Transverse colon (tissue), 4 donors: ENCODE measurements around the gene LNX2. TPM values are rescaled to one million over a fixed set of nuclear protein-coding genes. Genes with fewer than 3 reads are reported as not detected.

ENCODE experiments used
- DNase-seq: peaks from one replicate; pipeline ENCODE4 v3.0.0-alpha.2; 2019
- H3K27ac ChIP-seq, 4 donors: fragments of 200-600 bp; sonication (generic); 2 replicates each; pipeline ENCODE4 v1.5.1; 2016 to 2018; ENCODE audit warnings: inconsistent platforms in 4 of 4
- H3K27me3 ChIP-seq: fragments of 200-600 bp; sonication (generic); 2 replicates; pipeline ENCODE4 v1.5.1; 2017; ENCODE audit warnings: inconsistent platforms
- H3K36me3 ChIP-seq, 4 donors: fragments of 200-600 bp; sonication (generic); 2 replicates each; pipeline ENCODE4 v1.5.1; 2017 to 2019; ENCODE audit warnings: inconsistent platforms in 4 of 4
- H3K4me1 ChIP-seq, 4 donors: fragments of 200-600 bp; sonication (generic); 2 replicates each; pipeline ENCODE4 v1.5.1; 2017 to 2020; ENCODE audit warnings: inconsistent platforms in 4 of 4
- H3K4me3 ChIP-seq, 4 donors: fragments of 200-600 bp; sonication (generic); 1 replicate in 1 of 4; 2 replicates in 3 of 4; pipeline versions ENCODE4 v1.5.1 to v1.6.1; 2017 to 2019; ENCODE audit warnings: inconsistent platforms in 4 of 4
- H3K9me3 ChIP-seq, 2 donors: fragments of 200-600 bp; sonication (generic); 2 replicates each; pipeline ENCODE4 v1.5.1; 2017 to 2019; ENCODE audit warnings: inconsistent platforms in 2 of 2
- EP300 ChIP-seq: sonication (generic); formaldehyde crosslinking; IDR thresholded peaks from one replicate; pipeline ENCODE4 v1.6.1; 2017; ENCODE audit warnings: antibody characterized with exemption, low read depth
- POLR2A ChIP-seq: fragments of 450-650 bp; IDR thresholded peaks from one replicate; pipeline ENCODE4 v1.6.1; 2016; ENCODE audit warnings: antibody characterized with exemption, mild to moderate bottlenecking, moderate library complexity
- POLR2AphosphoS5 ChIP-seq, 3 donors: sonication (generic); formaldehyde crosslinking; IDR thresholded peaks; one replicate each; pipeline ENCODE4 v1.6.1; 2016; ENCODE audit warnings: antibody characterized with exemption in 3 of 3
- WGBS, 2 donors: methylation state at CpG; one replicate each; pipeline ENCODE4 v1.1.5; 2018; ENCODE audit warnings: low coverage in 1 of 2; 5-methylcytosine and 5-hydroxymethylcytosine counted together
- in situ Hi-C, 4 donors: fragments of 200-750 bp; cut with MboI; loops; one replicate each; pipeline versions ENCODE4 v1.15.0 to v1.15.1; 2017; ENCODE audit warnings: low sequenced_read_pairs in 3 of 4, low pct_ligation_motif_present in 1 of 4, low pct_unique_long_range_greater_than_20kb in 1 of 4
- intact Hi-C: fragments of 100-400 bp; cut with DNase I; formaldehyde crosslinking; loops from one replicate; pipeline ENCODE4 v1.15.1; 2023; ENCODE audit warnings: low total_unique reads
- total RNA-seq, 4 donors: library from RNA; depleted of rRNA; stranded (reverse); fragments of >200 nt; gene quantifications; one replicate each; pipeline ENCODE4 v1.1.0, GENCODE V29; 2016
- TF ChIP-seq, protein P1 (sequence below), 5 experiments: fragments of 200-600 bp in 3 of 5; fragments of 450-650 bp in 2 of 5; sonication (generic) in 3 of 5; IDR thresholded peaks; 1 replicate in 2 of 5; 2 replicates in 3 of 5; pipeline ENCODE4 v1.5.1; 2016 to 2017; ENCODE audit warnings: antibody characterized with exemption in 5 of 5, inconsistent platforms in 3 of 5, mild to moderate bottlenecking in 2 of 5, moderate library complexity in 1 of 5

LNX2 gene
- total RNA-seq, 4 donors from 2014 or later, result 1.8 to 29.6 (median 18.9) TPM

GRCh38 chr13:27504868-27505194, 115.5 kb downstream of the LNX2 start:
- Histone ChIP-seq H3K27me3 (no peaks in the 10 kb centered on the region), H3K4me1 (no peaks in the 10 kb centered on the region), H3K9me3 (no peaks in the 10 kb centered on the region), H3K36me3 (no peaks in the 10 kb centered on the region), H3K4me3 (no peak overlapping the region), H3K27ac (no peak overlapping the region)
- intact Hi-C loops, result loop anchor here (2.0 kb wide), 1 partner anchor 40 kb away; no protein-coding TSS in a partner anchor
- WGBS, 2 donors, result 88 to 96% methylated on average over 5 of the region's 5 CpGs
- no peak for TF ChIP-seq POLR2AphosphoS5 (IDR thresholded peaks at IDR 0.05)
- TF ChIP-seq, protein P1, sequence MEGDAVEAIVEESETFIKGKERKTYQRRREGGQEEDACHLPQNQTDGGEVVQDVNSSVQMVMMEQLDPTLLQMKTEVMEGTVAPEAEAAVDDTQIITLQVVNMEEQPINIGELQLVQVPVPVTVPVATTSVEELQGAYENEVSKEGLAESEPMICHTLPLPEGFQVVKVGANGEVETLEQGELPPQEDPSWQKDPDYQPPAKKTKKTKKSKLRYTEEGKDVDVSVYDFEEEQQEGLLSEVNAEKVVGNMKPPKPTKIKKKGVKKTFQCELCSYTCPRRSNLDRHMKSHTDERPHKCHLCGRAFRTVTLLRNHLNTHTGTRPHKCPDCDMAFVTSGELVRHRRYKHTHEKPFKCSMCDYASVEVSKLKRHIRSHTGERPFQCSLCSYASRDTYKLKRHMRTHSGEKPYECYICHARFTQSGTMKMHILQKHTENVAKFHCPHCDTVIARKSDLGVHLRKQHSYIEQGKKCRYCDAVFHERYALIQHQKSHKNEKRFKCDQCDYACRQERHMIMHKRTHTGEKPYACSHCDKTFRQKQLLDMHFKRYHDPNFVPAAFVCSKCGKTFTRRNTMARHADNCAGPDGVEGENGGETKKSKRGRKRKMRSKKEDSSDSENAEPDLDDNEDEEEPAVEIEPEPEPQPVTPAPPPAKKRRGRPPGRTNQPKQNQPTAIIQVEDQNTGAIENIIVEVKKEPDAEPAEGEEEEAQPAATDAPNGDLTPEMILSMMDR (IDR thresholded peaks at IDR 0.05), result no peak
- TF ChIP-seq POLR2A, result no peak
- no peak for TF ChIP-seq EP300
- no peak for DNase-seq
- in situ Hi-C loops, result loop anchor here in 1 of 4 donors (25.0 kb wide), 1 partner anchor 307 kb away; no protein-coding TSS in a partner anchor

DNA sequence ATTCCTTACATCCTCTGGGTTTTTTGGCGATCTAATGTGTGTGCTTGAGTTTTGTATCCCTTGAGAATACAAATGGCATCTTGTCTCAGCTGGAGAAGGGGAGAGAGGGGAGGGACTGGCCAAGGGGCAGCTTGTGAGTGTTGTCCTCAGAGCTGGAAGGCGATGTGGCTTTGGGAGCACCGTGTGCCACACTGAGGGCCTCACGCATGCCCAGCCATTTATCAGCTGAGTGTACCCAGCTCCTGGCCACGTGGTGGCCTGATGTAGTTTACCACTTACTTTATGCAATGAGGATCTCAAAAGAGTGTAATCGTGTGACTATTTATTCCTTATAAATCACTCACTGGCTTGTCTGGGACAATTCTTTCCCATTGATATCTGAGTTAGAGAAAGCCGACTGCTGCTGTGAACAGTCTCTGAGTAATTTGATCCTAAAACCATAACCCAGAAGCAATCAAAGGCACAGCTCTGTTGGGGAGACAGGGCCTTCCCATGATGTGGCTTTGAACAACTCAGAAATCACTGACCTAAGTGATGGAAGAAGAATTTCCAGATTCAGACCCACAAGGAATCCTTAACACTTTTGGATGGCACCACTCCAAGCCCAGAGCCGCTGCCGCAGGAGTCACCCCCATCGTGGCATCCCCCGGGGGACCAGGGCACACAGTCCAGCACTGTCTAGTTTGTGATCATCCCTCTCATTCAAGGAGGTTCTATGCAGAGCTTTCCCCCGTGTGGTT, 116.0 kb downstream of the LNX2 start:
- H3K36me3 ChIP-seq, result no peaks in the 10 kb centered on the region
- intact Hi-C loops (loop anchor here (2.0 kb wide), 1 partner anchor 41 kb away; no protein-coding TSS in a partner anchor), in situ Hi-C loops (loop anchor here in 1 of 4 donors (25.0 kb wide), 1 partner anchor 308 kb away; no protein-coding TSS in a partner anchor)
- 50 to 75% methylated on average over 2 to 12 of the region's 12 CpGs for WGBS, 2 donors
- no peak for DNase-seq
- H3K4me1 ChIP-seq, result no peaks in the 10 kb centered on the region
- no peak overlapping the region for H3K27ac ChIP-seq
- TF ChIP-seq POLR2A, result no peak
- TF ChIP-seq, protein P1 (IDR thresholded peaks at IDR 0.05), result no peak
- no peak overlapping the region for H3K4me3 ChIP-seq
- no peaks in the 10 kb centered on the region for H3K27me3 ChIP-seq
- no peaks in the 10 kb centered on the region for H3K9me3 ChIP-seq

DNA sequence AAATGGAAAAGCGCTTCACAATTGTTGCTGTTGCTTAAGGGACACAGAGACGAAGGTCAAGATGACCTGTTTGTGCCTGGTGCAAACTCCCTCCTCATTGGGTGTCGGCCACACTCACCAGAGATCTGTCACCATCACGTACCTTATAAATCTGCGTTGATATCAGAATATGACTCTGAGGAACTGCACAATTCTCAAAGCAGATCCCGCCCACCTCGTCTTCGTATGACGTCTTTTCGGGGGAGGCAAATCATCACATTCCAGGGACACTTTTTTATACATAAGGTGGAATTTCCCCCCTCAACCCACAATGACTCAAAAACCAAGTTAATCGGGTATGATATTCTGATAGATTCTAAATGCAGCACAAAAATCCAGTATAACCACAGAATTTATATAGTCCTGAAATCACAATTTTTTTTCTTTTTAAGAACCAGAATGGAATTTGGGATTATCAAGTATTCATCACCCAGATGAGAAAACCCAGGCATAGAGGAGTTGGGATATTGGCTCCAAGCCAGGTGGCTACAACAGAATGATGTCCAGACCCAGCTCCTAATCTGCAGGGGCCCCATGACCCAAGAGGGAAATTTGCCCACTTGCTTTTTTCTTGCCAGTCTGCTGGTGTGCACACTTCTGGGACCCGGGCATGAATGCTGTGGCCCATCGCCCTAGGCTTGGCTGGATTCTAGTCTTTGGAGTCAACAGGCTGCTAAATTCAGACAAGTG, 119.4 kb downstream of the LNX2 start:
- 86 to 90% methylated on average over 6 to 13 of the region's 13 CpGs for WGBS, 2 donors
- H3K27me3 ChIP-seq, result no peaks in the 10 kb centered on the region
- no peak for DNase-seq
- no peaks in the 10 kb centered on the region for H3K4me1 ChIP-seq
- no peaks in the 10 kb centered on the region for H3K36me3 ChIP-seq
- no peaks in the 10 kb centered on the region for H3K9me3 ChIP-seq
- no peak overlapping the region for H3K27ac ChIP-seq
- in situ Hi-C loops (loop anchor here in 1 of 4 donors (25.0 kb wide), 1 partner anchor 311 kb away; no protein-coding TSS in a partner anchor), intact Hi-C loops (no loop called here)
- H3K4me3 ChIP-seq, result no peak overlapping the region
- TF ChIP-seq EP300 (no peak), POLR2AphosphoS5 (IDR thresholded peaks at IDR 0.05) (no peak), POLR2A (no peak)
- TF ChIP-seq, protein P1 (IDR thresholded peaks at IDR 0.05), result no peak

- H3K36me3 ChIP-seq, result no peaks in the 10 kb centered on the region
- H3K4me1 ChIP-seq, result no peaks in the 10 kb centered on the region
- no peak for DNase-seq
- no peaks in the 10 kb centered on the region for H3K9me3 ChIP-seq
- in situ Hi-C loops, result no loop called here
- WGBS, 2 donors, result 92 to 93% methylated on average over 5 to 11 of the region's 11 CpGs
- no peak overlapping the region for H3K27ac ChIP-seq
- intact Hi-C loops, result no loop called here
- no peak overlapping the region for H3K4me3 ChIP-seq
- TF ChIP-seq, protein P1 (IDR thresholded peaks at IDR 0.05), result no peak
- TF ChIP-seq POLR2A, result no peak
- TF ChIP-seq EP300, result no peak
- H3K27me3 ChIP-seq, result no peaks in the 10 kb centered on the region
These were observed 122.6 kb downstream of the LNX2 start for GRCh38 chr13:27497563-27498230.
